Posterior vena cava (tissue), 2 donors: ENCODE data around the gene RRBP1. TPM values are rescaled to one million over a fixed set of nuclear protein-coding genes. Genes with fewer than 3 reads are reported as not detected.

ENCODE experiments used
- DNase-seq: peaks from one replicate; pipeline ENCODE4 v3.0.0-alpha.2; 2020; ENCODE audit warnings: low spot score
- intact Hi-C, 2 donors: fragments of 100-400 bp; cut with DNase I; formaldehyde crosslinking; loops; one replicate each; pipeline versions ENCODE4 v1.14.1 to v1.14.2; 2022 to 2023
- total RNA-seq, 2 donors: library from RNA; stranded (reverse); fragmentation: NEBNext Ultra II Directional; extraction: Animal tissue kit (Norgen Biotek cat#: 25700); gene quantifications; one replicate each; pipeline ENCODE4 v1.2.1, GENCODE V29; 2021
- donor health status: DM: yes; HTN: yes; CAD: no.
- donor health status: DM: yes; HTN: yes; CAD: no.

RRBP1 gene
- total RNA-seq, 2 donors from 2014 or later, result 128 TPM

DNA sequence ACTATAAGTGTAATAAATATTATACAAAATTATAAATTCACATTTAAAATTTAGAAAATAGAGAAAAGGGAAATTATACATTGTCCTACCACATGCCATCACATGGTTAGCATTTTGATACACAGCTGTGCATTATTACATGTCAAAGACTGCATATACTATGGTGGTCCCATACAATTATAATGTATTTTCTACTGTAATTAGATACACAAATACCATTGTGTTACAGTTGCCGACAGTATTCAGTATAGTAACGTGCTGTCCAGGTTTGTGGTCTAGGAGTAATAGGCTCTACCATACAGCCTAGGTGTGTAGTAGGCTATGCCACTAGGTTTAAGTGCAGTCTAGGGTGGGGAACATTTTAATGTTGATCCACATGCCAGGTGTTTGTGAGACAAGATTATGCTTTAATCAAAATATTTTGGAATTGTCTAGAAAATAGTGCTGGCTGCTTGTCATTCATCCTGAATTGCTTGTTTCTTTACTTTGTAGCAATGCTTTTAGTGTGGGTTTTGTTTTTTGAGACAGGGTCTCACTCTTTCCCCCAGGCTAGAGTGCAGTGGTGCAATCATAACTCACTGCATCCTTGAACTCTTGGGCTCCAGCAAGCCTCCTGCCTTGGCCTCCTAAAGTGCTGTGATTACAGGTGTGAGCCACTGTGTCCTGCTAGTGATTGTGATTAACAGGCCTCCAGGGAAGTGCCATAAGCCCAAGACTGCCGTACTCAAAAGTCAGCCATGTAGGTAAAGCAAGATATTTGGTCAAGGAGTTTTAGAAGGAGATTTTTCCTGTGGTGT lies 73.1 kb downstream of the RRBP1 start:
- DNase-seq, result no peak
- intact Hi-C loops, result no loop called here

DNA sequence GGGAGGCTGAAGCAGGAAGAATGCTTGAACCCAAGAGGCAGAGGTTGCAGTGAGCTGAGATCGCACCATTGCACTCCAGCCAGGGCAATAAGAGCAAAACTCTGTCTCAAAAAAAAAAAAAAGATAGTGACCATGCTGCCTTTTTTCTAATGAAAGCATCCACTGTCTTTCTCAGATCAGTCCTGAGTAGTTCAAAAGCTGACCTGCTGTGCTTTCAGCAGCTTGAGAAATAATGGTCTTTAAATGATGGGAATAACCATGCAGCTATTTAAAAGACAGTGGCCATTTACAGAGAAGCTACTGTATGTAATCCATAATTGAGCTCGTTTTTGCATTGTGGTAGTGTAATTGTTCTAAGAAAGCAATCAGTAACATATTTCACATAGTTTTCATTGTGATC lies 76.0 kb downstream of the RRBP1 start:
- intact Hi-C loops, result no loop called here
- DNase-seq, result no peak

DNA sequence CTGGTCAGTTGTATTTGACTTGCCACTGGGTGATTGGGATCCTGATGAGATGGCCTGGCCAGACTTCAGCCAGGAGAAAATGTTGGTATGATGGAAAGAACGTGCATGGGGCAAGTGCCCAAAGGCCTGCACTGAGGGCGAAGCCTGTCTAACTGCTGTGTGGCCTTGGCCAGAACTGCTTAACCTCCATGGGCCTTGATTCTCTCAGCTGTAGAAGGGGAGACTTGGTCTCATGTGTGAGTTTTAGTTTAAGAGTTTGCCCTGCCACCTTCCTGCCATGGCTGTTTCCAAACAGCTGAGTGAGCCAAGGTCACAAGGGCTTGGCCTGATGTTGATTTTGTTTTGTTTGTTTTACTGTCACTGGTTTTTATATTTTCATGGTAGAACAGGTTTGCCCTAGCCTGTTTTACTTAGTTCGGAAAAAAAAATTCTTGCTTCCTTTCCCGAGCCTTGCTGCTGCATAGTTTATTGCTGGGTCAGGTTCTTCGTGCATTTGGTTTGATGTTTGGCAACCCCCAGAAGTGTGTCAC lies 76.8 kb downstream of the RRBP1 start:
- DNase-seq, result no peak
- intact Hi-C loops, result no loop called here

DNA sequence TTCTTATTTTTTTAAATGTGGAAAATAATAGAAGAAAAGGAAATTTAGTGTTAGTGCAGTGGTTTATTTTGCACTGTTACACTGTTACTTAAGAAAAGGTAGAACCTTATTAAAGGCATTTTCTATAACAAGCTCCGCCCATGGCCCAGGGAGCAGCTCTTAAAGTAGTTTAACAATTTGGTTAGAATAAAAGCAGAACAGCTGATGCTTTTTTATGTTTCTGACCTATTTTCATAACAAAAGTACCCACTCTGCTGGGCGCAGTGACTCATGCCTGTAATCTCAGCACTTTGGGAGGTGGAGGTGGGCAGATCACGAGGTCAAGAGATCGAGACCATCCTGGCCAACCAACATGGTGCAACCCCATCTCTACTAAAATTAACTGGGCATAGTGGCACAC lies 79.5 kb downstream of the RRBP1 start:
- intact Hi-C loops, result no loop called here
- DNase-seq, result no peak

DNA sequence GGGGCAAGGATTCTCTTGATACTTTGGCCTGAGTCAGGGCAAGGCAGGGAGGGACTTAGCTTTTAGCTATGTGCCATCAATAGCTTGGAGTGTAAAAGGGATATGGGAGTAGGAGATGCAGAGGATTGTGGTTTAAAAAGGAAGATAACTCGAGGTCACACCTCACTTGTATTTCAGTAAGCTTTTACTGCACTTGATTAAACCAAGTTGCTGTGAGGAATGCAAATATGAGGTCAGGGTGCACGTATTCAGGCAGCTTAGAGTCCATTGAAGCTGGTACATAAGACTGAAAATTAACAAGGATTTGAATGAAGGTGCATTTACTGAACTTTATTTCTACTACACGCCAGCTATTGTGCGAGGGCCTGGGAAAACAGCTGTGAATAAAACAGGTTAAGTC lies 80.1 kb downstream of the RRBP1 start:
- intact Hi-C loops, result no loop called here

DNA sequence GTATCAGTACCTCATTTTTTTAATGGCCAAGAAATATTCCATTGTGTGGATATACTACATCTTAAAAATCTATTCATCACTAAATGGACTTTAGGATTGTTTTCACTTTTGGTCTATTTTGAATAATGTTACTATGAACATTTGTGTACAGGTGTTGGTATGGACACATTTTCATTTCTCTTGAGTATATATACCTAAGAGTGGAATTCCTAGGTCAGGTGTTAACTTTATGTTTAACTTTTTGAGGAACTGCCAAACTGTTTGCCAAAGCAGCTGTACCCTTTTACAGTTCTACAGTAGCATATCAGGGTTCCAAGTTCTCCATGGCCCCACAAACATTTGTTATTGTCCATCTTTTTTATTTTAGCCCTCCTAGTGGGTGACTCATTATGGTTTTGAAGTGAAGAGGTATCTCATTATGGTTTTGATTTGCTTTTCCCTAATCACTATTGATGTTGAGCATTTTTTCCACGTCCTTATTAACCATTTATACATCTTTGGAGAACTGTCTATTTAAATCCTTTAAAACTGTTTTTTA lies 84.0 kb downstream of the RRBP1 start:
- intact Hi-C loops, result loop anchor here in 1 of 2 donors (5.0 kb wide), 1 partner anchor 56 kb away; no protein-coding TSS in a partner anchor
- no peak for DNase-seq

More for the DNA sequence above, 80.1 kb downstream of the RRBP1 start:
- DNase-seq, result no peak

DNA sequence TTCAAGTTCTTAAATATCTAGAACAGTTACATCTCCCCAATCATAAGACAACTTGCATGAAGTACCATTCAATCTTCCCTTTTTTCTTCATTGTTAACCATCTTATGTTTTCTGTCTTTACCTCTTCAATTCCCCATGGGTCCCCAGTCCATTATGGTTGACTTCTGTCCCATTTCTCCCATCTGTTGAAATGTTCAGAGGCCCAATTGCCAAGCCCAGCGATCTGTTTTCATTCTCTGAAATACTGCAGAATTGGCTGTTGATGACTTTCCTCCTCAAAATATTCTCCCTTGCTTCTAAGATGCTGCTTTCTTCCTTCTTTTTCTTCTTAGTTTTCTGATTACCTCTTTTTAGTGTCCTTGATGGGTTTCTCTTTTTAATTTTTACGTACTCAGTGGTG lies 86.2 kb downstream of the RRBP1 start:
- intact Hi-C loops, result loop anchor here in 1 of 2 donors (5.0 kb wide), 1 partner anchor 54 kb away; no protein-coding TSS in a partner anchor
- DNase-seq, result no peak

DNA sequence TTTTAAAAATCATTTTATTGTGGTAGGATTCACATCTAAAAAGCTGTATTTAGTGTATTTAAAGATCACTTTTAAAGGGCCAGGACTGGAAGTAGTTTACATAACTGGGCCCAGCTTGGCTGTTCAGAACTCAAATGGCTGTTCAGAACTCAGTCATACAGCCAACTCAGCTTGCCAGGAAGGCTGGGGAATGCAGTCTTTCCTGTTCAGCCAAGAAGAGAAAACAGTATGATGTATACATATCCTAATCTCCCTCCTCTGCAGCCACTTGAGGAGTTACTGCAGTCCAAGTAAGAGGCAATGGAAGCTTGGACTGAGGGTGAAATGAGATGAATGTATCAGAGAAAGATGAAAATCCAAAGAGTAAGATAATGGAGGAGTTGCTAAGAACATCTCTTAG lies 87.6 kb downstream of the RRBP1 start:
- no peak for DNase-seq
- intact Hi-C loops, result no loop called here

DNA sequence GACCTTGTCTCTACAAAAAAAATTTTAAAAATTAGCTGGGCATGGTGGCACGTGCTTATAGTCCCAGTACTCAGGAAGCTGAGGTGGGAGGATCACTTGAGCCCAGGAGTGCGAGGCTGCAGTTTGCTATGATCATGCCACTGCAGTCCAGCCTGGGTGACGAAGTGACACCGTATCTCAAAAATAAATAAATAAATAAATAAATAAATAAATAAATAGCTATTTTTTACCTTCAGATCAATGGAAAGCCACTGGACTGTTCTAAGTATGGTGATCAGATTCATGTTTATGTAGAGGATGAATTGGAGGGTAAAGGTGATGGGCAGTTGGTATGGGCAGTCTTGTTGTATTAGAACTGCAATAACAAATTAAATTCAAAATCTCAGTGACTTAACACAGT lies 88.1 kb downstream of the RRBP1 start:
- intact Hi-C loops, result no loop called here
- DNase-seq, result no peak

DNA sequence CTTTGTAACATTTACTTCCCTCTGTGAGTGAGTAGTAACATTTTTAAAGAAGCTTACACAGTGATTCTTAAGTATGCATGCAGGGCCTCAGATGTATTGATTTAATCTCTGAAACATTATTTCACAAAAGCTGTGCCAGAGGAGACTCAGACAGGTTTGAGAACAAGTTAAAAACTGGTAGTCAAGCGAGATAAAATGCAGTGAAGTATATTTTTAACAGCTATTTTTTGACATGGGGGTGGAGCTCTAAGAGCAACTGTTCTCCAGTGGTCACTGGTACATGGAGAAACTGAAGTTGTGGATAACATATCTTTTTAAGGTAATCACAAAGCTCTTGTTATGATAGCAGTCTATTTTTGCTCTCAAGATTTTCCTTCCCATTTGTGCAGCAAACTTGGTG lies 91.8 kb downstream of the RRBP1 start:
- no peak for DNase-seq
- intact Hi-C loops, result no loop called here

DNA sequence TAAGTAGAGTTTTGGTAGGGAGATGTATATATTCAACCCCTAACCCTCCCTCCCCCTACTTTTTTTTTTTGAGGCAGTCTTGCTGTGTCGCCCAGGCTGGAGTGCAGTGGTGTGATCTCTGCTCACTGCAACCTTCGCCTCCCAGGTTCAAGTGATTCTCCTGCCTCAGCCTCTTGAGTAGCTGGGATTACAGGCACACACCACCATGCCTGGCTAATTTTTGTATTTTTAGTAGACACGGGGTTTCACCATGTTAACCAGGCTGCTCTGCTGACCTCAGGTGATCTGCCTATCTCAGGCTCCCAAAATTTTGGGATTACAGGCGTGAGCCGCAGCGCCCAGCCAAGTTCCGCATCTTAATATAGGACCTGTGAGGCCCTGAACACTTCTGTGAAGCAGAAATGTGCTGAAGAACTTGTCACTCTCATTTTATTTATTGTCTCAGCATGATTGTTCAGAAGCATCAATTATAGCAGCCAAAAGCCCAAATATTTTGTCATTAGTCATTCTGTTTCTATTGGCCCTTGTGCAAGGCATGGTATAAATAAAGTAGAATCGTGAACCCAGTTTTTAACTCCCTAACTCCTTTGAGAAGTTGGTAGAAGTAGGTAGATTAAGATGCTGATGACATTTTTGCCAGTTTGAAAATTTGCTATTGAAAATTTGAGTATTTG lies 92.7 kb downstream of the RRBP1 start:
- intact Hi-C loops, result no loop called here

DNA sequence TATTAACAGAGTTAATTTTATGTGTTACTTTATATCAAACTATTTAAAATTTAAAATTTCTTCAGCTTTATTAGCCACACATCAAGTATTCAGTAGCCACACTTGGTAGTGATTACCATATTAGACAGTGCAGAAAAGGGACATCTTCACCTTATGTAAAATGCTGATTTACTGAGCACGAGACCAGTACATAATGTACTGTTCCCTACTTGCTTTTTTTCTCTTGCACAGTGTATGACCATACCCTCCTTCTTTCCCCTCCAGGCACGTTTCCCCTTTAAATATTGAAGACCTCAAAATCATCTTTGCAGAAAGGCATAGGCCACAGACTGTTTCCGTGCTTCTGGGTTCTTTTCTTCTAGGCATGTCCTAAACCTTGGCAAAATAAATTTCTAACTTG lies 94.2 kb downstream of the RRBP1 start:
- DNase-seq, result no peak
- intact Hi-C loops, result no loop called here

More for the DNA sequence above, 92.7 kb downstream of the RRBP1 start:
- DNase-seq, result no peak

DNA sequence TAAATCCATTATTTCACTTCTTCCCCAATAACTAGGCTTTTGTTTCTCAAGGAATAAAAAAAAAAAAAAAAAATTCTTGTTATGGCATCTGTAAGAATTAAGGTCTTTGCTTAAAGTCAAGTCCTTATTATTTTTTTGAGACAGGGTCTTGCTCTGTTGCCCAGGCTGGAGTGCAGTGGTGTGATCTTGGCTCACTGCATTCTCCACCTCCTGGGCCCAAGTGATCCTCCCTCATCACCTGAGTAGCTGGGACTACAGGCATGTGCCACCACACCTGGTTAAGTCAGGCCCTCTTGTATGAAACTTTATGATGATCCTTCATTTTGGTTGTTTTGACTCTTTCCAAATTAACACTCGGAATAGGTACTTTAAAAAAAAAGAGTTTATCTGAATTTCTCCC lies 94.9 kb downstream of the RRBP1 start:
- intact Hi-C loops, result no loop called here
- no peak for DNase-seq

DNA sequence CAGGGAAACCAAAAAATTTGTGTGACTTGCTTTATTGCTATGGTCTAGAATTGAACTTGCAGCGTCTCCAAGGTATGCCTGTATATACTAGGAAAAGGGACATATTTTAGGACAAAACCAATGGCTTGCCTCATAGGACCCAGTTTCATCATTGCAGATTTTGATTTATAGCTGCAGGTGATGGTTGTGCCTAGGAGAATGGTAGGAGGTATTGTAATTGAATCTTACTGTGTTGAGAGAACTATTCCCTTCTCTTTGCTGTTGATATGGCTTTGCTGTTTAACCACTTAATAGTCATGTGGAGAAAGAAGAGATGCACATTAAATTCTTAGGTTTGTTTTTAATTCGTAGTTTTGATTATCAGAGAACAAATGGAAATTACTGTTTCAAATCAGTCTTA lies 95.8 kb downstream of the RRBP1 start:
- DNase-seq, result no peak
- intact Hi-C loops, result no loop called here

DNA sequence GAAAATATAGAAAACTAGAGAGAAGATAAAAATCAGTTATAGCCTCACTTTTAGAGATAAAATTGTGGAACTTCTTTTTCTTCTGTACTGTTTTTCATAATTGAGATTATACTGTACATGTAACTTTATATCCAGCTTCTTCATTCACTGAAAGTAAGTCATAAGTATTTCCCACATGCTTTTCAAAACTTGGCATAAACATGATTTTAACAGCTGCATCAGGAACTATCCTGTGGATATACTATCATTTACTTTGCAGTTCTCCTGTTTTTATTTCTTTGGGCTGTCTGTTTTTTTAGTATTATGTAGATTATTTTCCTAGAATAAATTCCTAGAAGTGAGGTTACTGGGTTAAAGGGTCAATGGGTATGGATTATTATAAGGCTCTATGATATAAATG lies 97.4 kb downstream of the RRBP1 start:
- intact Hi-C loops, result no loop called here
- no peak for DNase-seq

DNA sequence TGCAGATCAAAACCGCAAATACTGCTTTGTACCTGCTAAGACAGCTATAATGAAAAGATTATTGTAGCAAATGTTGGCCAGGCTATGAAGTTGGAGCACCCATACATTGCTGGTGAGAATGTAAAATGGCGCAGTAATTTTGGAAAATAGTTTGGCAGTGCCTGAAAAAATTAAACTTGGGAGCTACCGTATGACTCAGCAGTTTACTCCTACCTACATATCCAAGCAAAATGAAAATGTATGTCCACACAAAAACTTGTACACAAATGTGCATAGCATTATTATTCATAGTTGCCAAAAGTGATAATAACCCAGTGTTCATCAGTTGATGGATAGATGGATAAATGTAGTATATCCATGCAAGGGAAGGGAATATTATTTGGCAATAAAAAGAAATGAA lies 98.9 kb downstream of the RRBP1 start:
- DNase-seq, result no peak

DNA sequence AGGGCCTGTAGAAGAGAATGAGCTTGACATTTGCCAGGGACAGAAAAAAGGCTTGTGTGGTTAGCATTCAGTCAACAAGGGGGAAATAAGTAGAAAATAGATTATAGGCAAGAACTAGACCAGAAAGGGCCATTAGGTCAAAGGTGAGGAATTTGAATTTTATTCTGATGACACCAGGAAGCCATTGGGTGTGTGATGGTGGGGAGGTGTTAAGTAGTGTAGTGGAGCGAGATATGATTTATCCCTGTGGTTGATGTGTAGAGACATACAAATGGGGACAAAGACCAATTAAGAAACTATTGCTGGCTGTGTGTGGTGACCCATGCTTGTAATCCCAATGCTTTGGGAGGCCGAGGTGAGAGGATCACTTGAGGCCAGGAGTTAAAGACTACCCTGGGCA lies 101.1 kb downstream of the RRBP1 start:
- intact Hi-C loops, result no loop called here
- no peak for DNase-seq

More for the DNA sequence above, 98.9 kb downstream of the RRBP1 start:
- intact Hi-C loops, result no loop called here

DNA sequence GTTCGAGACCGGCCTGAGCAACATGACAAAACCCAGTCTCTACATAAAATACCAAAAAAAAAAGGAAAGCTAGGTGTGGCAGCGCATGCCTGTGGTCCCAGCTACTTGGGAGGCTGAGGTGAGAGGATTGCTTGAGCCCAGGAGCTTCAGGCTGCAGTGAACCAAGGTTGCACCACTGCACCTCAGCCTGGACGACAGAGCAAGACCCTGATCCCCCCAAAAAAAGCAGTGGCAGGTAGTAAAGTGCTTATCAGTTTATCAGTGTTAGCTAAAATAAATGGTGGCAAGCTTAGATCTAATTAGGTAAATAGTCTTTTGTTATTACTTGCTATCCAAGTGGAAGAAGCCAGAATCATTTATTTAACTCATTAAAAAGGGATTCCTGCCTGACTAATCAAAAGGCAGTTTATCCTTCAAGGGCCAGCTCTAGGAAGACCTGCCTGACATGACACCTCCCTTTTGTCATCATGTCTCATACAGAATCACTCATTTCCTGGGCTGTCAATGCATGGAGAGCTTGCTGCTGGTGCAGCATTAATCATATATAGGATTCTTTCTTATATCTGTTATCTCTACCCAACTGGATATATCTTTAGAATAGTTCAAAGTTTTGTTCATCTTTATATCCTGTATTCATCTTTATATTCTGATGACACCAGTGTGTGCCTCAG lies 102.5 kb downstream of the RRBP1 start:
- intact Hi-C loops, result loop anchor here in 1 of 2 donors (5.0 kb wide), 1 partner anchor 37 kb away; no protein-coding TSS in a partner anchor
- DNase-seq, result no peak

DNA sequence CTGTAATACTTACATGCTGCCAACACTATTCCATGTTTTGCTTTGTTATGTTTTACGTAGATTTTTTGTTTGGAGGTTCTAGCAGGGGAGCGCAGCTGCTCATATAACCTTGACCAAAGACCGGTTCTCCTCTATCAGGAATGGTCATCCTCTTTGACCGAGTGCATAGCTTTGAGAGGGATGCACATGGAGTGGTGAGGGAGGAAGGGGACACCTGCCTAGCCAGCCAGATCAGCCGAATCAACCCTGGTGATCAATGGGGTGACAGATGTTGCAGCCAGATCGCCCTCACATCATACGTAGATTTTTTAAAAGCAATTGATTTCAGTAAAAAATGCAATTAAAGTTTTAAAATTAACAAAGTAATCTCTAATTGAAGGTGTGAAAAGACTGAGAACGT lies 105.8 kb downstream of the RRBP1 start:
- intact Hi-C loops, result loop anchor here in 1 of 2 donors (5.0 kb wide), 1 partner anchor 34 kb away; no protein-coding TSS in a partner anchor
- DNase-seq, result no peak

DNA sequence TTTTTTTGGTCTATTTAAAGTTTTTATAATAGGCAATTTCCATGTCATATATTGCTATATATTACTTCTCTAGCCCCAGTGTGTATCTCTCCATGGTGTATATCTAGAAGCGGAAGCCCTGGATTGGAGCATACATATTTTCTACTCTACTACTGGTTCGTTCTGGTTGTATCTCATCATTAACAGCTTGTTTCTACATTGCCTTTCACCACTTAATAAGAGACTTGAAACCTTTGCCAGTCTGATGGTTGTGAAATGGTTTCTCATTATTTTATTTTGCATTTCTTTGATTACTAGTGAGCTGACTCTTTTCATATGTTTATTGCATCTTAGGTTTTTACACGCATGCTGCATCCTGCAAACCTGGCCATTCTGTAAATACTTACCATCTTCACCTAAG lies 108.6 kb downstream of the RRBP1 start:
- no peak for DNase-seq
- intact Hi-C loops, result loop anchor here (5.0 kb wide), 2 partner anchors 36 to 39 kb away; no protein-coding TSS in a partner anchor
